NCI-H2196 treated with DMSO at 0.1 percent for 48 hours (cell line): ENCODE data around the gene PHF21A.
"Not testable (repeated sequence)": the region's sequence is repeated elsewhere in the genome, so short reads cannot be mapped to it uniquely, and the experiment has no call there.

Experiments used
- DNase-seq: peaks from one replicate; lab custom pipeline; 2025; ENCODE audit not compliant: unreplicated experiment; lab: John Stamatoyannopoulos, UW

Gene PHF21A

GRCh38 chr11:46038529-46038928, 82.7 kb downstream of the PHF21A start:
- DNase-seq = no peak

- DNase-seq = no peak
These were observed 84.3 kb downstream of the PHF21A start for GRCh38 chr11:46036969-46037368.

DNA sequence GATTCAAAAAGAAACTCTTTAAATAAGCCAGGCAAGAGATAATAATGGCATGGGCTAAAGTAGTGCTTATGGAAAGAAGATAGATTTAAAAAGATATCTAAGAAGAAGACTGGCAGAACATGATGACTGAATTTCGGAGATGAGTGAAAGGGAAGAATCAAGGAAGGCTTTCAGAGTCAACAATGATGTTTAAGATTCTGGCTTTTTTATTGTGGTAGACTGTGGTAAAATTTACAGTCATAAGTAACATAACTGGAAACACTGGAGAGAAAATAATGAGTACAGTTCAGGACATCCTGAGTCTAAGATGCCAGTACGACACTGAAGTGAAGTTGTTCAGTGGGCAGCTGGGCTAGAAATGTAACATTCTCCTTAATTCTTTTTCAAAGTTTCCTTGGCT, 85.2 kb downstream of the PHF21A start:
- DNase-seq = no peak

DNA sequence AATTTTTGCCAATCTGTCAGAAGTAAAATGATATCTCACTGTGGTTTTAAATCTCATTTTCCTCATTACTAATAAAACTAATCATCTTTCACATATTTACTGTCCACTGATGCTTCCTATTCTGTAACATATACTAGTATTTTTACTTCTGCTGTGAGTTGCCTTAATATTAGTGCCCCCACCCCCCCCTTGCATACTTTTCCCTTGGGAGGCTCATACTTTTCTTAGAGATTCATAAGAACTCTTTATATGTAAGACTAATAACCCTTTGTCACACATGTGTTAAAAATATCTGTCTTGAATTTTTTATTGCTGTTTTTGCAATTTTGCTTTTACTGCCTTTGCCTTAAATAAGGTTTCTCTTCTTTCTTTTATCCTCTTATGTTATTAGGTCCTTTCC, 87.2 kb downstream of the PHF21A start:
- DNase-seq = no peak

DNA sequence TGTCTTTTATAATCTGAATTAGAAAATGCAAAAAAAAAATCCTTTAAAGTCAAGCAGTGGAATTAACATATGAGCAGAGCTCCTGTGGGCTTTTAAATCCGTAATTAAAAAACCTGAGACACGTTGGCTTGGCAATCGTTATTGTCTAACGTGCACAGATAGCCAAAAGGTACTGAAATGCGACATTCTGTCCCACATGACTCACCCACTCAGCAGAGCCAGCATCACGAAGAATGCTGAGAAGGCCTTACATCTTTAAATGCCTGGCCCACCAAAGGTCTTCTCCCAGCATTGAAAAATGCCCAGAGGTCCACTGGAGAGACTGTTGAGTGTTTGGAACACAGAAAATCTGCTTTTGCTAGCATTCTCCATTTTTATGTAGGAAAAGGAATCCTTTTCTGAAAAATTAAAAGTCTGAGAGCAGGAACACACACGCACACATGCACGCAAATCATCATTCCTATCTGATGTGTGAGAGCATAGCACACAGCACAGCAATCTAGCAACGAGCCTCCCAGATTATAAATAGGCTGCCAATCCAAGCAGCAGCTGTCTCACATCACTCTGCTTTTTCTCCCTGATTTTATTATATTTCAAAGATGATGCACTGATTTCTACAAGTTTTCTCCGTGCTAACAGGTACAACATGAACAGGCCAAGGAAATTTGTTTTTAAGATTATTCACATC, 94.5 kb downstream of the PHF21A start:
- DNase-seq = no peak

DNA sequence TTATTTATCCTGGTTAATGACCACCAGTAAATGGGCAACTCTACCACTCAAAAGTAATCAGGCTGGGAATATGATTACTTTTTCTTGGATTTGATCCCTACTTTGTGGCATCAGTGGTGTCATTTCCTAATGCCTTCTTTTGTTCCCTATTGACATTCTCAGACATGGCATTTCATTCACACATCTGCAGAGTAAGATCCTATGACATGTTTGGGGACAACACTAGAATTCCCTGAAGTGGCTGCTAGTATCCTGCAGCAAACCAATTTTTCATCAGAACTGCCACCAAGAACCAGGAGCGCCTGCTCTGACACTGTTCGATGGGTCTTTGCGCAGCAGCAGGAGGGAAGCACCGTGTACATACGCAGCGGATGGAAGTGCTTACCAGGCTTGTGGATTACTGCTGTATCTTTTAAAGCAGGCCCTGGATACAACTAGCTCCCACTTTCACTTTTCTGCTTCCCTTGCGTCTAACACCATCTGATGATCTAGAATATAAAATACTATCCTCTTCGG, 101.1 kb downstream of the PHF21A start:
- no peak for DNase-seq

GRCh38 chr11:46018651-46019050, 102.6 kb downstream of the PHF21A start:
- no peak for DNase-seq

DNA sequence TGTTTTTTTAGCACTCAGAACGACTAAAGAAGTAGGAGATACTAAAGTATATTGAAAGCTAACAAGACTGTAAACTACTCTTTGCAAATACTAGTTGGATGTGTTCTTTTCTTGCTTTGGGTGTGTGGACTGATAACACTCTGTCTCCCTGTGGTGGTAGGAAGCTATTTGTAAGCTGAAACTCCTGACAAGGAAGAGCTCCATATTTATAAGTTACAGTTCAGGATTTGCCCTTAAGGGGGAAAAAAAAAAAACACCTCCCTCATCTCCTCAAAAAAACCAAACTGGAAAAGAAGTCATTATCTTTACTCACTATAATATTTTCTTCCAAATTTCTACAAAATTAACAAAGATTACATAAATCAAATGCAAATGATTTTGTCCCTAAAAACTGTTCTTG, 103.9 kb downstream of the PHF21A start:
- DNase-seq = no peak

DNA sequence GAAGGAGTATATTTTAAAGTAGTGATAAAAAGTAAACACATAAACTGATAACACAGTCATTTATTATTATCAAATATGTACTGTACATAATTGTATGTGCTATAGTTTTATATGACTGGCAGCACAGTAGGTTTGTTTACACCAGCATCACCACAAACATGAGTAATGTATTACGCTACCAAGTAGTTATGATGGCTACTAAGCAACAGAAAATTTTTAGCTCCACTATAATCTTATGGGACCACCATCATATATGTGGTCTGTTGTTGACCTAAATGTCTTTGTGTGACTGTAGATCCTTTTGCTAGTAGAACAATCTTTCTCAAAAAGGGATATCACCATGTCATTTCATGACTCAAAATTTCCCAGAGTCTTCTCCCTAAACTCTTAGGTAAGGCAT, 105.3 kb downstream of the PHF21A start:
- DNase-seq = no peak

DNA sequence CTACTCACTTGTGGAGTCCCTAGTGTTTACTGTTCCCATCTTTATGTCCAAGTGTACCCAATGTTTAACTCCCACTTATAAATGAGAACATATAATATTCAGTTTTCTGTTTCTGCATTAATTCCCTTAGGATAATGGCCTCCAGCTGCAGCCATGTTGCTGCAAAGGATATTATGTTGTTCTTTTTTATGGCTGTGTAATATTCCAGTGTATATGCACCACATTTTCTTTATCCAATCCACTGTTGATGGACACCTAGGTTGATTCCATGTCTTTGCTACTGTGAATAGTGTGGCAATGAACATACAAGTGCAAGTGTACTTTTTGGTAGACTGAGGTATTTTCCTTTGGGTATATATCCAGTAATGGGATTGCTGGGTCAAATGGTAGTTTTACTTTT, 107.1 kb downstream of the PHF21A start:
- not testable (repeated sequence) for DNase-seq

DNA sequence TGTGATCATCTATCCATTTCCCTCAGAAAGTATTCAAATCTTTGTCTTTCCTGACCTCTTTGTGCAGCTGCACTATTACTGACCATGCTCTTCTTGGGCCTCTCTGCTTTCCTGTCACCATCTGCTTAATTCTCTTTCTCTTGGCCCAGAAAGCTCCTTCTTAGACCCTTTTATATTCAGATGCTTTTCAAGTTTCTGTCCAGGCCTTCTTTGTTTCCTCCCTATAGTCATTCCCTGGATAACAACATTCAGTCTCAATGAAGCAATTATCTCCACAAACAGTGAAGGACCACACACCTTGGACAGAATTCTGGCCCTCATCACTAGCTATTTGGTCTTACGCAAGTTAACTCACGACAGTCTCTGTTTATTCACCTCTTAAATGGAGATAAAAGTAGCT, 109.1 kb downstream of the PHF21A start:
- DNase-seq = no peak

GRCh38 chr11:46010100-46010499, 111.2 kb downstream of the PHF21A start:
- no peak for DNase-seq

DNA sequence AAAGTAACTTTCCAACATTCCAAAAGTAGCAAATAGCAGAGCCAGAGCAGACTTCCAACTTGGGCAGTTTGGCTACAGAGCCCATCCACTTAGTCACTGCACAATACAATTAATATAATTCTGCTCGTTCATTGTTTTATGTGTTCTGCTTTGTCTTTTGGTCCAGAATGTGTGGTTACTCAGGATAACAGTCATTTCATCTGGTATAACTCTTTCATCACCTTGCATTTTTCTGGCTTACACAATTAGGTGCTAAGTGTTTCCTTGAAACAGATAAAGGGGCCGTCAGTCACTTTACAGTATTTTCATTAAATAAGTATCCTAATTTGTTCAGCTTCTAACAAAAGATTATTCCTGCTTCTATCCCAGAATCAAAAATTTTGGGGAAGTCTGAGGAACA, 111.6 kb downstream of the PHF21A start:
- DNase-seq = no peak

DNA sequence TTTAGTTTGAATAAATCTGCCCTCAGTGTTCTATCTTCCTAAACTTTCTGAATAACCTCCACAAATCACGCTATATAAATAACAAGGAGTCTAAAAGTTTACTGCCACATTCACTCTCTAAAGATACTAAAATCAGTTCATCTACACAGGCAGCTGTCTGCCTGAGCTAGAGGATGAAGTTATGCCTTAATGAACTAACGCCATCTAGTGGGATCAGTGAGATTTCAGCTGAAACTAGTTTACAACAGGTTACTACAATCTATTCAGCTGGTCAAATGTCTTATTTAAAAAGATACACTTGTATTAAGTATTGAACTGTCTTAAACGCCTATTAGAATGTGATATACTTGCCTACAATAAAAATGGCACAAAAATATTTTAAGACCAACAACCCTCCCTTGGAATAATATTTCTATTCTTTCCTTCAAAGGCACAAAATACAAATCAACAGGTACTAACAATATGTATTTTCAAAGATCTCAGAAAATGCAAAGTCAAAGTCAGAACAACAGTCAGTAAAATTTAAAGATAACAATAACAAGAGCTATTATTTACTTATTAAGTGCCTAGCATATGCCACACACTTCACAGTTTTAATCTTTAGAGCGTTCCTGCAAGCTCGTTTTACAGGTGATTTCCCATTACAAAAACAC, 114.7 kb downstream of the PHF21A start:
- peak; percentile 67 for DNase-seq

DNA sequence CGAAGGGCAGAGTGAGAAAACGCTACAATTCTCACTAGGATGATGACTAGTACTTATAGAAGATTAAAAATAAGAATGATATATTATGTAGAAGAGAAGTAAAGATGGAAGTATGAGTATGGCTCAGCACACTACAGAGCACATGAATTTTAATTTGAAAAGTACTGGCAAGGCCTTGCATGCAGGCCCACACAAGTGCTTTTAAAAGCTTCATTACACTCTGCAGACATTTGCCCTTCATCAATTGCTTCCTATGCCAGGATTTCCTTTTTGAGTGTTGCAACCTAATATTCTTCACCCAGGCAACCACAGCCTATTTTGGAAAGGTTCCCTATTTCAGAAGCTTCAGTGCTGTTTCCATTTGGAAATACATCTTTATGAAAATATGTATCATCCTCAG, 117.7 kb downstream of the PHF21A start:
- peak; percentile 6 for DNase-seq

GRCh38 chr11:46002189-46002588, 119.1 kb downstream of the PHF21A start:
- DNase-seq = no peak

- DNase-seq = no peak
These were observed 119.8 kb downstream of the PHF21A start for GRCh38 chr11:46001448-46001914.

- no peak for DNase-seq
These were observed 123.7 kb downstream of the PHF21A start for GRCh38 chr11:45997599-45997998.

DNA sequence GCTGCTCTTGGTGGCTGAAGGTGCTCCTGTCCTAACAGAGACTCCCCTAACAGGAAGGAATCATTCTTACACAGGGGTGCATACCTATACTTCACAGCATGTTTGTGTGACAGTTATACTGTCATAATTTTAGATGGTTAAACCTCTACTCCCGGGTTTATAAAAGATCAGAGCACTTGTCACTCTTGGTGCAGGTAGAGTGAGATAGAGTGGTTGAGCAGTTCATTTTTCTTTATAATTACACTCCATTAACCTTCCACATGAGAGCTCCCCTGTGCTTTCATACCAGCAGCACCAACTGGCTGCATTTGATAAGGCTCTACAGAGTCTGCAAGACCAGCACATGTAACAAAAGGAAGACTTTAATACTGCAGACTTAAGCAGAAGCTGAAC, 125.9 kb downstream of the PHF21A start:
- DNase-seq = no peak

GRCh38 chr11:45994371-45995341, 126.6 kb downstream of the PHF21A start:
- DNase-seq = no peak

DNA sequence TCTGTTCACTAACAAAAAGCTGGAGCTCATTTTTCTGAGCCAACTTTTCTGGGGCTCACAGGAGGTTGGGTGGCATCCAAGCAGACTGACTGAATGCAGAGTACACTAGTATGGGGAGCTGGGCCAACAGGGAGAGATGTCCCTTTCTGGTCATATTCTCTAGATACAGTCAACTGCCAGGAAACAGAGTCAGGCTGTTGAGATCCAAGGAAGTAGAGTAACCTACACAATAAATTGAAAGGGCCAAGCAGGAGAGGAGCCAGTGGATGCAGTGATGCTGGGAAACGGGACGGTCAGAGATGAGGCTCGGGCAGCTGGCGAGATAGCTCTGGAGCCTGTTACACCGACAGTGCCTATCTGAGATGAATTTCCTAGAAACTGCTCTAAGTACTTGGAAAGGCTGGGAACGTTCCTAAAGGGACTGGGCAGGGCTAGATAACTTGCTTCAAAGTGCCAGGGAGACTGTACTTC, 127.7 kb downstream of the PHF21A start:
- no peak for DNase-seq
